H1 (cell line): ENCODE measurements around the gene ARHGEF19. TPM values are rescaled to one million over a fixed set of nuclear protein-coding genes. Genes with fewer than 3 reads are reported as not detected.

Source experiments
- CTCF ChIA-PET: fragments of 300-600 bp; sonication (Branson Sonifier 250); formaldehyde crosslinking; loops from one replicate; lab custom pipeline; 2021; ENCODE audit not compliant: partially characterized antibody; lab: Charles Lee
- POLR2A ChIA-PET: fragments of 300-600 bp; sonication (Branson Sonifier 250); formaldehyde crosslinking; loops from one replicate; lab custom pipeline; 2021; ENCODE audit warnings: inconsistent platforms; ENCODE audit not compliant: partially characterized antibody; lab: Charles Lee
- DNase-seq, 2 experiments: peaks; one replicate each; pipeline versions ENCODE4 v3.0.0 to v3.0.0-alpha.2; 2010 to 2022; ENCODE audit warnings: low spot score in 2 of 2, low read depth in 1 of 2, mixed read lengths in 1 of 2
- FAIRE-seq: peaks from 2 replicates; lab custom pipeline; 2011; peaks lifted over from hg19 to GRCh38; lab: Jason Lieb, UNC
- H2AFZ ChIP-seq: 2 replicates; pipeline ENCODE4 v1.8.1; 2012; ENCODE audit warnings: low read length, inconsistent platforms
- H2AK5ac ChIP-seq: 2 replicates; pipeline ENCODE4 v1.6.1; 2013; ENCODE audit warnings: low read depth, low read length
- H2BK120ac ChIP-seq: replicated peaks from 2 replicates; pipeline ENCODE3; 2013; ENCODE audit warnings: low read depth, low read length, inconsistent platforms
- H2BK12ac ChIP-seq: 2 replicates; pipeline ENCODE4 v1.6.1; 2013; ENCODE audit warnings: low read depth, low read length
- H2BK15ac ChIP-seq: 2 replicates; pipeline ENCODE4 v1.6.1; 2013; ENCODE audit warnings: low read length
- H2BK20ac ChIP-seq: 2 replicates; pipeline ENCODE4 v1.6.1; 2013; ENCODE audit warnings: low read length
- H2BK5ac ChIP-seq: 2 replicates; pipeline ENCODE4 v1.6.1; 2013; ENCODE audit warnings: low read depth, low read length
- H3K14ac ChIP-seq: 2 replicates; pipeline ENCODE4 v1.6.1; 2013; ENCODE audit warnings: inconsistent platforms; ENCODE audit not compliant: insufficient read length
- H3K18ac ChIP-seq: 2 replicates; pipeline ENCODE4 v1.6.1; 2013; ENCODE audit warnings: low read length; ENCODE audit errors: extremely low read depth
- H3K23ac ChIP-seq: 2 replicates; pipeline ENCODE4 v1.6.1; 2013; ENCODE audit warnings: inconsistent platforms; ENCODE audit not compliant: insufficient read length
- H3K23me2 ChIP-seq: 2 replicates; pipeline ENCODE4 v1.6.1; 2013; ENCODE audit warnings: low read depth, low read length
- H3K27ac ChIP-seq: 2 replicates; pipeline ENCODE4 v1.6.1; 2011; ENCODE audit warnings: low read depth, low read length, inconsistent platforms
- H3K27me3 ChIP-seq, 4 experiments: replicated peaks in 1 of 4; 1 replicate in 1 of 4; 2 replicates in 3 of 4; pipeline versions ENCODE4 v1.6.1 to v1.8.1; 2011 to 2013; ENCODE audit warnings: low read length in 3 of 4, mild to moderate bottlenecking in 3 of 4, inconsistent platforms in 2 of 4, mixed read lengths in 2 of 4, moderate library complexity in 1 of 4; ENCODE audit not compliant: control insufficient read depth in 3 of 4, insufficient read depth in 3 of 4; ENCODE audit errors: extremely low read depth in 1 of 4
- H3K36me3 ChIP-seq, 4 experiments: 2 replicates each; pipeline versions ENCODE4 v1.6.1 to v1.8.1; 2011 to 2013; ENCODE audit warnings: mild to moderate bottlenecking in 4 of 4, low read length in 3 of 4, moderate library complexity in 2 of 4, control low read depth in 1 of 4, inconsistent platforms in 1 of 4; ENCODE audit not compliant: insufficient read depth in 4 of 4, control insufficient read depth in 2 of 4
- H3K4ac ChIP-seq: replicated peaks from 2 replicates; pipeline ENCODE3; 2013; ENCODE audit warnings: low read length, low read depth, mixed read lengths, inconsistent platforms; ENCODE audit not compliant: insufficient read length
- H3K4me1 ChIP-seq, 4 experiments: replicated peaks in 1 of 4; 1 replicate in 1 of 4; 2 replicates in 3 of 4; pipeline versions ENCODE4 v1.6.1 to v1.8.1; 2011 to 2013; ENCODE audit warnings: low read length in 3 of 4, inconsistent platforms in 2 of 4, mixed read lengths in 1 of 4; ENCODE audit not compliant: insufficient read depth in 4 of 4, control insufficient read depth in 3 of 4
- H3K4me2 ChIP-seq, 2 experiments: 2 replicates each; pipeline versions ENCODE4 v1.6.1 to v1.8.1; 2011 to 2013; ENCODE audit warnings: low read depth in 2 of 2, low read length in 2 of 2, control low read depth in 1 of 2, inconsistent platforms in 1 of 2, mild to moderate bottlenecking in 1 of 2; ENCODE audit not compliant: insufficient read depth in 1 of 2
- H3K4me3 ChIP-seq, 4 experiments: fragments of 200-600, 300-600 bp in 1 of 4; sonication (generic), shearing (Covaris generic), sonication (Bioruptor Twin) in 1 of 4; 2 replicates each; pipeline versions ENCODE4 v1.5.1 to v1.8.1; 2011 to 2016; ENCODE audit warnings: low read length in 4 of 4, low read depth in 3 of 4, control low read depth in 2 of 4, inconsistent platforms in 2 of 4, mild to moderate bottlenecking in 2 of 4, mixed read lengths in 1 of 4, moderate library complexity in 1 of 4; ENCODE audit not compliant: insufficient read depth in 2 of 4; ENCODE audit errors: extremely low read depth in 1 of 4
- H3K56ac ChIP-seq: replicated peaks from 2 replicates; pipeline ENCODE3; 2013; ENCODE audit warnings: low read depth, mild to moderate bottlenecking, mixed read lengths, low read length, inconsistent platforms; ENCODE audit not compliant: insufficient read length
- H3K79me1 ChIP-seq: 2 replicates; pipeline ENCODE4 v1.6.1; 2013; ENCODE audit warnings: low read depth, low read length, control low read depth
- H3K79me2 ChIP-seq, 2 experiments: 2 replicates each; pipeline versions ENCODE4 v1.6.1 to v1.8.1; 2012 to 2013; ENCODE audit warnings: low read length in 2 of 2, mild to moderate bottlenecking in 2 of 2, inconsistent platforms in 1 of 2; ENCODE audit not compliant: insufficient read depth in 2 of 2, control insufficient read depth in 1 of 2
- H3K9ac ChIP-seq, 4 experiments: replicated peaks in 1 of 4; 1 replicate in 1 of 4; 2 replicates in 3 of 4; pipeline versions ENCODE4 v1.6.1 to v1.8.1; 2011 to 2013; ENCODE audit warnings: low read depth in 3 of 4, low read length in 3 of 4, control low read depth in 2 of 4, mild to moderate bottlenecking in 2 of 4, moderate library complexity in 2 of 4, inconsistent platforms in 1 of 4; ENCODE audit errors: extremely low read depth in 1 of 4
- H3K9me3 ChIP-seq, 2 experiments: 2 replicates each; pipeline versions ENCODE4 v1.6.1 to v1.8.1; 2012 to 2013; ENCODE audit warnings: mild to moderate bottlenecking in 2 of 2, moderate library complexity in 2 of 2, control low read depth in 1 of 2, inconsistent platforms in 1 of 2, low read depth in 1 of 2, low read length in 1 of 2, mixed read lengths in 1 of 2; ENCODE audit not compliant: insufficient read depth in 2 of 2
- H4K20me1 ChIP-seq, 2 experiments: replicated peaks in 1 of 2; 2 replicates each; pipeline versions ENCODE3 to v1.8.1; 2011 to 2013; ENCODE audit warnings: inconsistent platforms in 2 of 2, low read length in 2 of 2, mild to moderate bottlenecking in 1 of 2; ENCODE audit not compliant: insufficient read depth in 2 of 2, control insufficient read depth in 1 of 2
- H4K5ac ChIP-seq: 2 replicates; pipeline ENCODE4 v1.6.1; 2013; ENCODE audit warnings: low read length, low read depth, mixed read lengths, inconsistent platforms; ENCODE audit not compliant: insufficient read length
- H4K8ac ChIP-seq: 2 replicates; pipeline ENCODE4 v1.8.0; 2013; ENCODE audit warnings: mild to moderate bottlenecking, moderate library complexity, low read length, inconsistent platforms; ENCODE audit not compliant: insufficient read depth; ENCODE audit errors: extremely low read depth
- H4K91ac ChIP-seq: replicated peaks from 2 replicates; pipeline ENCODE3; 2013; ENCODE audit warnings: low read length, mixed read lengths, inconsistent platforms; ENCODE audit not compliant: insufficient read length
- BRCA1 ChIP-seq: IDR thresholded peaks from 2 replicates; pipeline ENCODE4 v1.6.1; 2012; ENCODE audit warnings: low read depth, low read length, improper control_type of control experiment
- EGR1 ChIP-seq: IDR thresholded peaks from 2 replicates; pipeline ENCODE4 v1.6.1; 2011; ENCODE audit warnings: low read depth, low read length, borderline replicate concordance
- SAP30 ChIP-seq: fragments of 300-600 bp; sonication (generic); IDR thresholded peaks from 2 replicates; pipeline ENCODE4 v1.7.1; 2012; ENCODE audit warnings: low read length, moderate library complexity, mild to moderate bottlenecking, inconsistent platforms; ENCODE audit not compliant: insufficient read depth, insufficient replicate concordance
- WGBS, 2 experiments: shearing (Covaris generic) in 1 of 2; methylation state at CpG; one replicate each; pipeline versions ENCODE4 v1.1.6 to v1.1.7; 2013 to 2015; ENCODE audit warnings: low lambda C conversion rate in 2 of 2, mixed read lengths in 2 of 2, inconsistent platforms in 1 of 2, low coverage in 1 of 2, missing lambda C conversion rate in 1 of 2; ENCODE audit not compliant: insufficient replicate concordance in 2 of 2, insufficient coverage in 1 of 2, insufficient read length in 1 of 2; ENCODE audit errors: extremely low coverage in 1 of 2, missing lambda C conversion rate in 1 of 2; 5-methylcytosine and 5-hydroxymethylcytosine counted together
- polyA plus RNA-seq, 7 experiments: library from polyadenylated mRNA; depleted of rRNA in 3 of 7; stranded (reverse) in 5 of 7; unstranded in 2 of 7; fragments of >200 nt in 5 of 7; fragments of 200-250 nt in 2 of 7; gene quantifications; 1 replicate in 5 of 7; 2 replicates in 1 of 7; 4 replicates in 1 of 7; pipeline versions ENCODE4 v1.2.1 to v1.2.3, GENCODE V29; 2011 to 2013; ENCODE audit warnings: missing spikeins in 2 of 7, mixed read lengths in 2 of 7
- total RNA-seq: library from RNA; stranded (reverse); fragmentation: NEBNext Ultra II Directional; extraction: Animal tissue kit (Norgen Biotek cat#: 25700); gene quantifications from 2 replicates; pipeline ENCODE4 v1.2.1, GENCODE V29; 2021

ARHGEF19 gene
- total and polyA plus RNA-seq, 2 of the 8 experiments (the other 6 are each of a cell fraction or from before 2014, with no cell fraction given), result 47.5 to 56.4 TPM

GRCh38 chr1:16158025-16158424, 54.4 kb downstream of the ARHGEF19 start:
- H4K5ac ChIP-seq, result no peak overlapping the region
- H3K9me3 ChIP-seq, result no peaks in the 10 kb centered on the region
- no peak overlapping the region for H3K27ac ChIP-seq
- H3K36me3 ChIP-seq, result no peaks in the 10 kb centered on the region
- FAIRE-seq (no peak), DNase-seq (no peak)
- peaks cover 9 to 31% (median 22%) of the 10 kb centered on the region in 4 experiments for H3K4me1 ChIP-seq
- H3K23ac ChIP-seq, result no peak overlapping the region
- no peak overlapping the region; the same call in 1 of the 2 replicates for H2BK5ac ChIP-seq
- peaks cover 5 to 10% of the 10 kb centered on the region in 2 experiments for H4K20me1 ChIP-seq
- peak overlapping the region; percentile 84 for H2BK12ac ChIP-seq
- ChIA-PET CTCF (no interaction called here), POLR2A (interaction anchor here (1.3 to 8.4 kb wide), 4 partner anchors 7 to 23 kb away, joined by 3 to 104 read pairs (median 30); no protein-coding TSS in a partner anchor)
- no peak overlapping the region for H3K4me2 ChIP-seq
- no peak overlapping the region for H3K4me3 ChIP-seq
- H3K27me3 ChIP-seq, result peaks cover 0 to 10% (median 6%) of the 10 kb centered on the region in 4 experiments; a peak in 4 of 7 replicates
- H3K18ac ChIP-seq, result no peak overlapping the region
- peak overlapping the region; percentile 84 for H4K91ac ChIP-seq
- peak overlapping the region; percentile 96 for H2BK15ac ChIP-seq
- peak overlapping the region; percentile 72 for H2BK20ac ChIP-seq
- H3K9ac ChIP-seq, result no peak overlapping the region; a peak in 1 of 7 replicates
- H4K8ac ChIP-seq, result no peak overlapping the region
- H2BK120ac ChIP-seq, result no peak overlapping the region
- peaks cover 16% of the 10 kb centered on the region for H3K23me2 ChIP-seq
- no peak overlapping the region for H3K14ac ChIP-seq
- TF ChIP-seq SAP30, result no peak
- TF ChIP-seq BRCA1, result no peak
- no peak for TF ChIP-seq EGR1
- H3K79me2 ChIP-seq, result peaks cover 9 to 24% of the 10 kb centered on the region in 2 experiments; a peak in 3 of 4 replicates
- peak overlapping the region; percentile 98 for H2AK5ac ChIP-seq
- H3K79me1 ChIP-seq, result peaks cover 4% of the 10 kb centered on the region
- no peak overlapping the region for H2AFZ ChIP-seq
- WGBS, 2 experiments, result 85% methylated on average over 5 of the region's 5 CpGs; no CpG with 5 or more reads in 1 of the 2 experiments
- no peak overlapping the region for H3K56ac ChIP-seq
- H3K4ac ChIP-seq, result peak overlapping the region; percentile 92
